ENCODE results near the gene TNNT3. TPM values are rescaled to one million over a fixed set of nuclear protein-coding genes. Genes with fewer than 3 reads are reported as not detected.

The TNNT3 gene
- total RNA-seq, 1 experiment from 2014 or later: not detected

DNA sequence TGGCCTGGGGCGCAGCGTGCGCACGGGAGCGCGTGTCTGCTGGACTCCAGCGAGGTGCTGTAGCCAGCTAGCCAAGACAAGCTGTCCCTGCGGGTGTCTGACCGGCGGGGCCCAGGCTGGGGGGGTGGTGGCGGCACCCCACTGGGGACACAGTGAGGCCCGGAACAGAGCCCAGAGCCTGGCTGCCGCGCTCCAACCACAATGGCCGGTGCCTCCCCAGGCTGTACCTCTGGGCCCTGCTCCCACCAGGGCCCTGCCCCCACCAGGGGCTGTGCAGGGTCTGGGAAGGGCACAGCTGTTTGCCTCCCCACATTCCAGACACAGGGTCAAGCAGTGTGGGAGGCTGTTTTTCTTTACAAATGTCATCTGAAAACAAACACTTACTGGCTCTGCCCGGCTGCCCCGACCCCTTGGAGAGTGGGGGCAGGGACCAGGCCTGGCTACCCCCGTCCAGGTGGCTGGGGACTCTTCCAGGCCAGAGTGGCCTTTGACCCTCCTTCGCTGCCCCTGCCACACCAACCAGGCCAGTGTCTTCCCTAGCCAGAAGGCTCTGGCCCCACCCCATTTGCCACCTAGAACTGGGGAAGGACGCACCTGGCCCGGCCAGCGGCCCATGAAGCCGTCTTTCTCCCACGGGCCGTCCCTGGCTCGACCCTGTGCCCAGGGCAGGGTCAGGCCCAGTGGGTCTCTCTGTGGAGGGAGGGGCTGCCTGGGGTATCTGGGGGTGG lies 63.5 kb downstream of the TNNT3 start:
- Histone ChIP-seq H3K4ac (ENCODE audit: low read depth, low read length) (no peak overlapping the region), H2BK5ac (ENCODE audit: insufficient read length, low read length) (no peak overlapping the region), H3K23ac (ENCODE audit: insufficient read length, low read depth, low read length) (no peak overlapping the region), H3K18ac (ENCODE audit: insufficient read length, low read depth, low read length) (no peak overlapping the region), H2AFZ (ENCODE audit: low read length) (no peak overlapping the region), H3K27me3 (ENCODE audit: insufficient read depth, low read length) (no peaks in the 10 kb centered on the region), H4K91ac (ENCODE audit: insufficient read length, low read depth, low read length) (no peak overlapping the region), H3K79me1 (ENCODE audit: insufficient read depth, low read depth, low read length, poor library complexity, severe bottlenecking) (no peaks in the 10 kb centered on the region), H2BK120ac (ENCODE audit: low read depth, low read length, poor library complexity, severe bottlenecking) (no peak overlapping the region), H2BK15ac (ENCODE audit: low read depth, low read length) (no peak overlapping the region), H3K4me1 (ENCODE audit: insufficient read depth, low read length) (no peaks in the 10 kb centered on the region), H3K9me3 (ENCODE audit: control insufficient read depth, low read depth, low read length) (no peaks in the 10 kb centered on the region), H4K5ac (ENCODE audit: insufficient read length, low read depth, low read length) (no peak overlapping the region), H3T11ph (ENCODE audit: low read length) (no peak overlapping the region), H3K56ac (ENCODE audit: insufficient read length, low read depth, low read length) (no peak overlapping the region), H2BK20ac (ENCODE audit: low read depth, low read length, poor library complexity, severe bottlenecking) (no peak overlapping the region), H4K8ac (replicated peaks; ENCODE audit: insufficient read length, low read depth, low read length) (no peak overlapping the region), H3K4me2 (ENCODE audit: insufficient read depth, insufficient read length, low read length) (no peak overlapping the region), H3K23me2 (ENCODE audit: insufficient read length, low read depth, low read length, poor library complexity, severe bottlenecking) (no peaks in the 10 kb centered on the region), H2AK5ac (ENCODE audit: insufficient read length, low read length) (no peak overlapping the region), H4K20me1 (ENCODE audit: control insufficient read depth, insufficient read depth, insufficient read length) (no peaks in the 10 kb centered on the region), H2BK12ac (ENCODE audit: insufficient read length, low read depth, low read length) (no peak overlapping the region), H3K79me2 (ENCODE audit: insufficient read depth, low read length) (no peaks in the 10 kb centered on the region), H3K9ac (ENCODE audit: extremely low read depth, insufficient read length, low read length) (no peak overlapping the region), H3K14ac (ENCODE audit: insufficient read depth, low read length) (no peak overlapping the region), H3K27ac (ENCODE audit: insufficient read length, low read depth, low read length) (no peak overlapping the region)
- Mint-ChIP-seq H3K4me3 (no peak overlapping the region), H3K36me3 (ENCODE audit: insufficient read depth in 1 of 3, low read depth in 3 of 3) (no peaks in the 10 kb centered on the region), H3K9me3 (no peaks in the 10 kb centered on the region), H3K4me1 (no peaks in the 10 kb centered on the region), H3K27ac (no peak overlapping the region), H3K27me3 (ENCODE audit: low read depth) (no peaks in the 10 kb centered on the region)
- no CpG with 5 or more reads among the region's 26 CpGs for WGBS (ENCODE audit: extremely low coverage, insufficient read length, low lambda C conversion rate)
- DNase-seq: no peak
- TF ChIP-seq, protein P1, sequence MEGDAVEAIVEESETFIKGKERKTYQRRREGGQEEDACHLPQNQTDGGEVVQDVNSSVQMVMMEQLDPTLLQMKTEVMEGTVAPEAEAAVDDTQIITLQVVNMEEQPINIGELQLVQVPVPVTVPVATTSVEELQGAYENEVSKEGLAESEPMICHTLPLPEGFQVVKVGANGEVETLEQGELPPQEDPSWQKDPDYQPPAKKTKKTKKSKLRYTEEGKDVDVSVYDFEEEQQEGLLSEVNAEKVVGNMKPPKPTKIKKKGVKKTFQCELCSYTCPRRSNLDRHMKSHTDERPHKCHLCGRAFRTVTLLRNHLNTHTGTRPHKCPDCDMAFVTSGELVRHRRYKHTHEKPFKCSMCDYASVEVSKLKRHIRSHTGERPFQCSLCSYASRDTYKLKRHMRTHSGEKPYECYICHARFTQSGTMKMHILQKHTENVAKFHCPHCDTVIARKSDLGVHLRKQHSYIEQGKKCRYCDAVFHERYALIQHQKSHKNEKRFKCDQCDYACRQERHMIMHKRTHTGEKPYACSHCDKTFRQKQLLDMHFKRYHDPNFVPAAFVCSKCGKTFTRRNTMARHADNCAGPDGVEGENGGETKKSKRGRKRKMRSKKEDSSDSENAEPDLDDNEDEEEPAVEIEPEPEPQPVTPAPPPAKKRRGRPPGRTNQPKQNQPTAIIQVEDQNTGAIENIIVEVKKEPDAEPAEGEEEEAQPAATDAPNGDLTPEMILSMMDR (conservative IDR thresholded peaks at IDR 0.05): no peak
